DOHH2 (cell line): ENCODE results near the gene CSAG2.

ENCODE experiments used
- EZH2phosphoT487 ChIP-seq: fragments of 200-600 bp; sonication (generic); IDR thresholded peaks from 2 replicates; pipeline ENCODE4 v1.6.1; 2017; ENCODE audit warnings: borderline replicate concordance, mild to moderate bottlenecking, antibody characterized with exemption, low read length, moderate library complexity, mixed read lengths
- TF ChIP-seq, protein P1 (sequence below): fragments of 200-600 bp; sonication (generic); IDR thresholded peaks from one replicate; pipeline ENCODE4 v1.5.1; 2014; ENCODE audit warnings: antibody characterized with exemption, mild to moderate bottlenecking, low read depth, low read length; ENCODE audit not compliant: poor library complexity, severe bottlenecking

- TF ChIP-seq, protein P1, sequence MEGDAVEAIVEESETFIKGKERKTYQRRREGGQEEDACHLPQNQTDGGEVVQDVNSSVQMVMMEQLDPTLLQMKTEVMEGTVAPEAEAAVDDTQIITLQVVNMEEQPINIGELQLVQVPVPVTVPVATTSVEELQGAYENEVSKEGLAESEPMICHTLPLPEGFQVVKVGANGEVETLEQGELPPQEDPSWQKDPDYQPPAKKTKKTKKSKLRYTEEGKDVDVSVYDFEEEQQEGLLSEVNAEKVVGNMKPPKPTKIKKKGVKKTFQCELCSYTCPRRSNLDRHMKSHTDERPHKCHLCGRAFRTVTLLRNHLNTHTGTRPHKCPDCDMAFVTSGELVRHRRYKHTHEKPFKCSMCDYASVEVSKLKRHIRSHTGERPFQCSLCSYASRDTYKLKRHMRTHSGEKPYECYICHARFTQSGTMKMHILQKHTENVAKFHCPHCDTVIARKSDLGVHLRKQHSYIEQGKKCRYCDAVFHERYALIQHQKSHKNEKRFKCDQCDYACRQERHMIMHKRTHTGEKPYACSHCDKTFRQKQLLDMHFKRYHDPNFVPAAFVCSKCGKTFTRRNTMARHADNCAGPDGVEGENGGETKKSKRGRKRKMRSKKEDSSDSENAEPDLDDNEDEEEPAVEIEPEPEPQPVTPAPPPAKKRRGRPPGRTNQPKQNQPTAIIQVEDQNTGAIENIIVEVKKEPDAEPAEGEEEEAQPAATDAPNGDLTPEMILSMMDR, result no peak
- TF ChIP-seq EZH2phosphoT487, result no peak
Observed at GRCh38 chrX:152733261-152733975, 24.3 kb upstream of the CSAG2 start, which contains the start of the genes CSAG1 and MAGEA12.
